ENCODE measurements around the gene NUDT16. TPM values are rescaled to one million over a fixed set of nuclear protein-coding genes. Genes with fewer than 3 reads are reported as not detected.

NUDT16 gene
- 7.9 and 9.4 TPM in 2 replicates for total RNA-seq

DNA sequence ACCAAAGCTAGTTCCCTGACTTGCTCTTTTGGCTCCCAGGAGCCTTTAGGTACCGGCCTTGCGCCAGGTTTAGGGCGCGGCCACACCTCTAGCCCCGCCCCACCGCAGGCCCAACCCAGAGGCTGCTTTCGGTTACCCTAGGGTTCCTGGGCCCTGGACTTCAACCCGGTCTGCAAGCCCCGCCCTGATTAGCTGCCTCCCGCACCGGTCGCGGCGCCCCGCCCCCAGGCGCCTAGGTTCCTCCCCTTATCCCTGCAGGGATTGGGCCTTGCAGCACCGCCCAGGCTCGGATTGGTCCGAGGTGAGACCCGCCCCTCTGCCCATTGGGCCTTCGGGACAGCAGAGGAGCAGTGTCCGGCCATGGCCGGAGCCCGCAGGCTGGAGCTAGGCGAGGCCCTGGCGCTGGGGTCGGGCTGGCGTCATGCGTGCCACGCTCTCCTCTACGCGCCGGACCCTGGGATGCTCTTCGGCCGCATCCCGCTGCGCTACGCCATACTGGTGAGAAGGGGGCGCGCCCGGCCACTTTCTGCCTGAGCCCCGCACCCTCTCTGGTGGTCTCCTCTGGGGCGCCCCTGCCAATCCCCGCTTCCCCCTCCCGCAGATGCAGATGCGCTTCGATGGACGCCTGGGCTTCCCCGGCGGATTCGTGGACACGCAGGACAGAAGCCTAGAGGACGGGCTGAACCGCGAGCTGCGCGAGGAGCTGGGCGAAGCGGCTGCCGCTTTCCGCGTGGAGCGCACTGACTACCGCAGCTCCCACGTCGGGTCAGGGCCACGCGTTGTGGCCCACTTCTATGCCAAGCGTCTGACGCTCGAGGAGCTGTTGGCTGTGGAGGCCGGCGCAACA lies at the start of gene NUDT16:
Gene NUDT16 (plus strand): TSS at position 330 of the 847 bp plus-strand sequence. CDS start 31 bp downstream, at position 361.

Other genes starting within 250 kb of the NUDT16 start
- gene MRPL3, start 121.2 kb downstream of the NUDT16 start, total RNA-seq, result 110 and 132 TPM in 2 replicates

Measured in articular chondrocyte of knee joint (primary cell).